ENCODE measurements around the gene SMAD7.
A peak's percentile ranks its signal among the peaks of the same experiment; 100 is the strongest.

The SMAD7 gene

DNA sequence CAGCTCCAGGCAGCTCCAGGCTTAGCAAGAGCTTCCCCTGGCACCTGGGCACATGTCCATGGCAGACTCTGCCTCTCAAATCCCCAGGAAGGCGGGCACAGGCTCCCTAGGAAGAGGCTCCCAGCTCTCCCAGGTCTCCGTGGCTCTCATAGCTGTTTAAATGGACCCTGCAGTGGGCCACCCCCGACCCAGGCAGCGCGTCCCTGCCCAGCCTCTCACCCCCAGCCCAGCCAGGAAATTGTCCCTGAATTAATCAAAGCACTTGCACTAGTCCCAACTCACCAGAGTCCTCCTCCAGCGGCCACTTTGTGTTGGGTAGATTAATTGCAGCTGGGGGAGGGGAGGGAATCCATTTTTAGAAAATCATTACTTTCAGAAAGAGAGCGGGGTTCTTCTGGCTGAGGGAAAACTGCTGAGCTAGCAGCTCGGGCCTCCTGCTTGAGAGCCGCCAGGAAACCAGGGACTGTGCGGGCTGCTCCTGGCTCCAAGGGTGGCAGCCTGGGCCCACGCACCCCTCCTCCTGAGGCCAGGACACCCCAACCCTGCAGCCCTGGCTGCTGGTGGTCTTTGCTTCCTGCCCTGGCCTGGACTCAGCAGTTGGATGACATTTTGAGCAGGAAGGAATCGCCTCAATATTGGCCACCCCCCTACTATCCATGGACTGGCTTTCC lies 36.0 kb downstream of the SMAD7 start:
- DNase-seq (ENCODE audit: low read depth, low spot score): no peak

- no peak for DNase-seq (ENCODE audit: low read depth, low spot score)
These were observed 37.0 kb downstream of the SMAD7 start for GRCh38 chr18:48913775-48914174.

DNA sequence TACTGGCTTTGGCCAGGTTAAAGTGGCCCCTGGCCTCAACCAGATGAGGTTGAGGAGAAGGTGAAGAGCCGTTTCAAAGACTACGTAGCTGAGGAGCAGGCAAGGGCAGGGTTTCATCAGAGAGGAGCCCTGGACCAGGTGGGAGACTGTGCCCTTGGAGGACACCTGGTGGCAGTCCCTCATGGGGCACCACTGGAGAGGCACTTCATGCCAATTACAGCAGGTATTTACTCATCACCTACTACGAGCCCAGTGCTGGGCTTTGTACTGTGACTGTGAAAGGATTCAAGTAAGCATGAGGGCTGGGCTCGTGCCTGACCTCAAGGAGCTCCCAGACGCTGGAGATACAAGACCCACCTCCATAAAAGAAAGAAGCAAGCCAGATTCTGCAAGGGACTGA lies 37.6 kb downstream of the SMAD7 start:
- peak; percentile 12 for DNase-seq (ENCODE audit: low read depth, low spot score)

- DNase-seq (ENCODE audit: low read depth, low spot score): no peak
These were observed 39.7 kb downstream of the SMAD7 start for GRCh38 chr18:48910972-48911545.

GRCh38 chr18:48909721-48910120 lies 41.0 kb downstream of the SMAD7 start:
- no peak for DNase-seq (ENCODE audit: low read depth, low spot score)

DNA sequence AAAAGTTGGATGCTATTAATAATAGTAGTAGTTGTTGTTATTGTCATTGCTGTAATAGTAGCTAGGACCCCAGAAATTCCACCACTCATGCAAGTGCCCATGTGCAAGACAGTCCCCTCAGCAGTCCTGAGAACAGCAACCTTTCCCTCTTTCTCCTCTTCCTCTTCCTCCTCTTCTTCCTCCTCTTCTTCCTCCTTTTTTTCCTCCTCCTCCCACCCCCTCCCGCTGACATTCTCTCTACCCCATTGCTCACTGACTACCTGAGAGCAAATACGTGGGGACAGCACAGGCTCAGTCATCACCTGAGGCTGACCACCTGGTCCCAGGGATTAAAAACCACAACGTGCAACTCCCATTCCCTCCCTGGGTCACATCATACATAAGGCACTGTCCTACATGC lies 41.8 kb downstream of the SMAD7 start:
- DNase-seq (ENCODE audit: low read depth, low spot score): no peak

- DNase-seq (ENCODE audit: low read depth, low spot score): no peak
These were observed 45.3 kb downstream of the SMAD7 start for GRCh38 chr18:48905513-48905912.

DNA sequence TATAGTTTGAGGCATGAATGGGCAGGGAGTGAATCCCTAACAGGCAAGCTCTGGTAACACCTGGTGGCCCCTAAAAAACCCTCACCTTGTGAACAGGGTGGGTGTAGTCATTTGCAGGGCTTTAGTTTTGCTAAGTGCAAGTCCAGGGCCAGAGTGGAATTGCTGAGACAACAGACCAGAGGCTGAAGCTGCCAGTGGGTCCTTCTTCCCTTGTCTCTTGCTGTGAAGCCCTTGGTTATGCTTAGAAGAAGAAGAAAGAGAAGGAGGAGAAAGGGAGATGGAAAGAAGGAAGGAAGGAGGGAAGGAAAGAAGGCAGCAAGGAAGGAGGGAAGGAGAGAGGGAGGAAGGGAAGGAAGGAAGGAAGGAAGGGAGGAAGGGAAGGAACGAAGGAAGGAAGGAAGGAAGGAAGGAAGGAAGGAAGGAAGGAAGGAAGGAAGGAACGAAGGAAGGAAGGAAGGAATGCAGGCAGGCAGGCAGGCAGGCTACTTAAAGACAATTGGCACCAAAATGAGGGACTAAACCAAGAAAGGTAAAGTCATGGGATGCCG lies 45.8 kb downstream of the SMAD7 start:
- DNase-seq (ENCODE audit: low read depth, low spot score): no peak

- no peak for DNase-seq (ENCODE audit: low read depth, low spot score)
These were observed 46.7 kb downstream of the SMAD7 start for GRCh38 chr18:48904091-48904490.

DNA sequence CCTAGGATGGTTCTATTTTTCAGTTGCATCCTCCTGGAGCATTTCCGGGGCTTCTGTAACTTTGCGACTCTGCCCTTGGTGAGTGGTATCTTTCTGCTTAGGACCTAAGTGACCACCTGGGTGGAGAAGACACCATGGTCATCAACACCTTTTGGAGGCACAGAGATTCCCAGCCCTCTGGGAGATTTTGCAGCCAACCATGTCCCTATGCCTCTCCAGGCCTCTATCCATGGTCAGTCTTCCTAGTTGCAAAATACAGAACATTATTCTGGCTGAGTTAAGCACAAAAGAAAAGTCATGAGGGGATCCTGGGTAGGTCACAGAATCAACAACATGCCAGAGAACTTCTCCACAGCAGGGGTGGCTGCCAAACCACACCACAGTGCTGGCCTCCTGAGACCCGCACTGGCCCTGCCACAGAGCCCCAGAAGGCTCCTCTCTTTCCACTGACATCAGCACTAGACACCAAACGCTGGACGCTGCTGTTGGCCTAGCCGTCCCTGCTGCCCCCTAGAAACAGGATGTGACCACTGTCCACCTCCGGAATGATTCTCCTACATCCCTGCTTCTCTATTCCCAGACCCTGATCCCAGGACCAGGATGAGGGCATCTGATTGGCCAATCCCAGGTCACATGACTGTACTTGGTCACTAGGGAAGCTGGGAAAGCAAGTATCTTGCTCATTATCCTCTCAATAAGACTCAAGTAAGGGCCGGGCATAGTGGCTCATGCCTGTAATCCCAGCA lies 47.7 kb downstream of the SMAD7 start:
- no peak for DNase-seq (ENCODE audit: low read depth, low spot score)

DNA sequence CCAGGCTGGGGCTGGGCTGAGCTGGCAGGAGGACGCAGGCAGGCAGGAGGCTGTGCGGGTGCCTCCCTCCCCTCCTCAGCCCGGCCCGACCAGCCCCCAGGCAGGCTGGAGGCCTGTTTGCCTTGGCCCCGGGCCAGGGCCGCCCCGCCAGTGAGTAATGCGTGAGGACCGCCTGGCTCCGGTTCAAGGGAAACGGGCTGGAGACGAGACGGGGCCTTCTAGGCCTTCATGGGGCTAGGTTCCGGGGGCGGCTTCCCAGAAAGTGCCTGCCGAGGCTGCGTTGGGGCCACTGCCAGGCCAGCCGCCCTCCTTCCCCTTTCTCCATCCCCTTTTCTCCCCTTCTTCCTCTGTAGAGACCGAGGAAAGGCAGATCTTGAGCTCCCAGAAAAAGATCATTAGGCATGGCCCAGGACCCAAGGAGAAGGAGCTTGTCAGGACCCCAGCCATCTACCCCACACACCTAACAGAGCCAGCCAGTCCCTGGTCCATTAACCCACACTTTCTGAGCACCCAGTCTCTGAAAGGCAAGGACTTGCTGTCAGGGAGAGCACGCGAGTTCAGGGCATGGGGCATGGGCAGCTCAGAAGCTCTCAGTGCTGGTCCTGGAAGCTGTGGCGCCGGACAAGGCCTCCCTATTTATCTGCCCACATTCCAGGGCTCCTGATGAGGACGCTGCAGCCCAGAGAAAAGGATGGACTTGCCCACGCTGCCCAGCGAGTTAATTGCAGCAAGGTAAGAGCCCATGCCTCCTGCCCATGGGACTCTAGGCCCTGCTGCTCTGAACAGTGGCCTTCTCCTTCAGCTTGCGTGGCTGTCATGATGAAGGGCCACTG lies 48.5 kb downstream of the SMAD7 start:
- no peak for DNase-seq (ENCODE audit: low read depth, low spot score)

DNA sequence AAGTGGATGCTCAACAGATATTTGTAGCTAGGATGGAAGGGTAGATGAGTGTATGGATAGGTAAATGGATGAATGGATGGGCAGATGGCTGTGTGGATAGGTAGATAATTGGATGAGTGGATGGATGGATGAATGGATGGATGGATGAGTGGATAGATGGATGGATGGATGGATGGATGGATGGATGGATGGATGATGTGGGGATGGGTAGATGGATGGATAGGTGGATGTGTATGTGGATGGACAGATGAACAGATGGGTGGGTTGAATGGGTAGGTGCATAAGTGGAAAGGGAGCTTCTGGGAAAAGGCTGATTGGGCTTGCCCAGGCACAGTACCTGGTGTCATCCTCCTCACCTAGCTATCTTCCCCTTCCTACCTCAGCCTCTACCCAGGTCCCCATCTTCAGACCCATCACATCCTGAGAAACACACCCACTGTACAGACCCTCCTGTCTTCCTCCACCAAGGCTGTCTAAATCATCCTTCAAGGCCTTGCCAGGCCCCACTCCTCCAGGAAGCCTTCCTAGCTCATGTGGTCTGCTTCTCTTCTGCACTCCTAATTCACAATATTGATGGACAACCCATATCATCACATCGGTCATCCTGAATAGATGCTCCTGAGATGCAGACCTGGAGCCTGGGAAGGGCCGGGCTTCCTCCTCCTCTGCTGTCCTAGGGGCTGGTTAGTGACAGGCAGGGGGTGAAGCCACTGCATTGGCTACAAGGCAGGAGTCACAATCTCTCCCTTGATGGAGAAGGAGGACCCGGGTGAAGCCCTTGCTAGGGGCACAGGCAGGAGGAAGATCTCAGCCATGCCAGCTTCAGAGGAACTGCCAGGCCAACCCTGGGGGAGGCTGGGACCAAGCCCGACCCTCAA lies 49.4 kb downstream of the SMAD7 start:
- no peak for DNase-seq (ENCODE audit: low read depth, low spot score)

GRCh38 chr18:48900469-48900868 lies 50.3 kb downstream of the SMAD7 start:
- DNase-seq (ENCODE audit: low read depth, low spot score): no peak

GRCh38 chr18:48899558-48900174 lies 51.1 kb downstream of the SMAD7 start:
- no peak for DNase-seq (ENCODE audit: low read depth, low spot score)

DNA sequence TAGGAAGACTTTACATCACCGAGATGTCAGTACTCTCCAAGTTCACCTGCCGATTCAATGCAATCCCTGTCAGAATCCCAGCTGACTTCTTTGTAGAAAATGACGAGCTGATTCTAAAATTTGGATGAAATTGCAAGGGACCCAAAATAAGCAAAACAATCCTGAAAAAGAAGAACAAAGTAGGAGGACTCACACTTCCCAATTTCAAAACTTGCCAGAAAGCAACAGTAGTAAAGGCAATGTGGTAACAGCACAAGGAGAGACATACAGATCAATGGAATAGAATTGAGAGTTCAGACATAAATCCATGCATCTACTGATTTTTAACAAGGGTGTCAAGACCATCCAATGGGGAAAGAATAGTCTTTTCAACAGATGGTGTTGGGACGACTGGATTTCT lies 52.2 kb downstream of the SMAD7 start:
- no peak for DNase-seq (ENCODE audit: low read depth, low spot score)

DNA sequence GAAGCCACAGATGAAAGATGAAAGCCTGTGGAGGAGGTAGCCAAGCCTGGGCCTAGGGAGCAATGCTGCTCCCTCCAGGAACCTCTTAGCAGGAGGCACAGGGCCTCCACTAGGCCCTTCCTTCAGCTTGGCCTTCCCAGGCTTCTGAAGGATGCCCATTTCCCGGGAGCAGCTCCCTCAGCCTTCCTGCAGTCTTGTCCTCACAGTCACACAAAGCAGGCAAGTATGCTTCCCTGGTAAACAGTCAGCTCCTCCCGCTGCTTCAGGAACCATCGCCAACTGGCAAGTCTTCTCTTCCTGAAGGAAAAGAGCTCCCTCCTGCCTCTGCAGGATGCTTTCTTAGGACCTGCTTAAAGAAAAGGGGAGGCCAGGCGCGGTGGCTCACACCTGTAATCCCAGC lies 53.2 kb downstream of the SMAD7 start:
- no peak for DNase-seq (ENCODE audit: low read depth, low spot score)

- no peak for DNase-seq (ENCODE audit: low read depth, low spot score)
These were observed 53.8 kb downstream of the SMAD7 start for GRCh38 chr18:48896875-48897511.

DNA sequence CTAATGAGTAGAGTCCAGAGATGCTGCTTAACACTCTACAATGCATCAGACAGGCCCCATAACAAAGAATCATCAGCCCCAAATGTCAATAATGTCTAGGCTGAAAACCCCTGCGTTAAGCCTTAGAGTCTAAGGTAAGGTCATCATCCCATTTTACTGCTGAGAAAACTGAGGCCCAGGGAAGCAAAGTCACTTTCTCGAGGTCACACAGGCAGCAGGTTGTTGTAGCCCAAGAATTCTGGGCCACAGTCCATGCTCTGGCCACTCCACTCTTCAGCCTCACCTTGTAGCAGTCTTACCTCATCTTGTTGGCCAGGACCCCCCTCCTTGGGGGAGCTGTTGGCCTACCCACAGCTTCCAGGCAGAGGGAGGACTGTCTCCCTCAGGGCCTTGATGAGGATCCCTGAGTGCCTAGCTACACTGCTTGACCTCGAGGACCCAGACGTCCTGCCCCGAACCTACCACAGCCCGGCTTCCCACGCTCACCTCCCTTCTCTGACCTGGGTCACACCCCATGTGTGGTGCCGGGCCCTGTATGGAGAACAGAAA lies 54.4 kb downstream of the SMAD7 start:
- DNase-seq (ENCODE audit: low read depth, low spot score): no peak

DNA sequence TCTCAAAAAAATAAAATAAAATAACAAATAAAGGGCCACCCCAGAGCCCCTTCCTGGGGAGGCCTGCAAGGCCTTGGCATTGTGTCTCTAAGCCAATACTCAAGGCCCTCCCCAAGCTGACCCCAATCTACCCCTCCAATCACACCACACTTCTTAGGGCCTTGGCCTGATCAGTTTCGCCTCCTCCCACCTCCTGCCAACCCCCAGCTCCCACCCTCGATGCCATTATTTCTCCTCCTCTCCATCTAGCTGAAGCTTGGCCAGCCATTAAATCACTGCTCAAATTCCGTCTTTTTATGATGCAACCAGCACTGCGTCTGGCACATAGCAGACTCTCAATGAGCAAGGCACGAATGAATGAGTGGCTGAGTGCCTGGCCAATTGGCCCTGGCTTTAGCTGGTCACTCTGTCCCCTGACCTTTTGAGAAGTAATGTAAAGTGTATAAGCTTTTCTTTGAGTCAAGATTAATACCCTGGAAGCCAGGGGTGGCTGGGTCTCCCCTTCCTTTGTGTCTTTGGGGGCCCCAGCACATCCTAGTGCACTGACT lies 55.9 kb downstream of the SMAD7 start:
- DNase-seq (ENCODE audit: low read depth, low spot score): no peak
